ENCODE results near the gene PRXL2B.
A peak's percentile ranks its signal among the peaks of the same experiment; 100 is the strongest.
"Not testable (repeated sequence)": the region's sequence is repeated elsewhere in the genome, so short reads cannot be mapped to it uniquely, and the experiment has no call there.

PRXL2B gene

DNA sequence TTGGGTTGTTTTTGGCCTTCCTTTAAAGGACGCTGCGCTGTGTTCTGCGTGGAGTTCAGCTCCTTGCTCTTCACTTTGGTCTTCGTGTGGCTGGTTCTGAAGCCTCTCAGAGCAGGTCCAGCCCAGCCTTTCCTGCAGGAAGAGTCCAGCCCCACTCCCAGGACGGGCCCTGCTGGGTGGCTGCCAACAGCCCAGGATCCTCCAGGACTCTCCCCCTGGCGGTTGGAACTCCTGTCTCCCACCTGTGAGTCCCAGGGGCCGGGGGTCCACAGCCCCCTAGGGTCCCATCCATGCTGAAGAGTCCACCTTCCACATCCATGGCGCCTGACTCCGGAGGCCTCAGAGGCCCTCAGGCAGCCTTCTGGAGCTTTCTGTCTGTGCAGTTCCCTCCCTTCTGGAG, 35.0 kb upstream of the PRXL2B start:
- not testable (repeated sequence) for DNase-seq; H3K36me3 ChIP-seq (ENCODE audit: control insufficient read depth, insufficient read depth, low read length); H3K4me3 ChIP-seq (ENCODE audit: insufficient read depth, low read depth, low read length, poor library complexity, severe bottlenecking); H3K27ac ChIP-seq (ENCODE audit: insufficient read depth, low read length, poor library complexity, severe bottlenecking); H3K9me3 ChIP-seq (ENCODE audit: control insufficient read depth, low read length); H3K27me3 ChIP-seq (replicated peaks; ENCODE audit: control insufficient read depth, insufficient read depth, low read length, poor library complexity, severe bottlenecking)
- peaks cover 44% of the 10 kb centered on the region for H3K4me1 ChIP-seq (ENCODE audit: control insufficient read depth, insufficient read depth, low read length, poor library complexity, severe bottlenecking)

DNA sequence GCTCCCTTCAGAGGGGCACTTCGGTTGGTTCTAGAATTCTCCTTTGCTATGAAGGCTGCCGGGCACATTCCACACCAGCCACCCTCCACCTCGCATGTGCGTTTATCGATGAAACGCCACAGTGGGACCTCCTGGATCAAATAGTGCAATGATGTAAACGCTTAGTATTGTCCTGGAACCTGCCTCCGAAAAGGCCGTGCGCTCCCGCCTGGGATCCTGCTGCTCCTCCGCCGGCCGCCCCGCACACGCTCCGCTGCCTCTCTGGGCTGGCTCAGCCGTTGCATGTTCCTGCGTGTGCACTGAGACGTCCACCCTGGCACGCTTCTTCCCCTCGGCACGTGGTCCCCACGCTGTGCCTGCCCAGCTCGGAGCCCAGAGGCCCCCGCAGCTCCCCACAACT, 34.4 kb upstream of the PRXL2B start:
- H3K4me1 ChIP-seq (ENCODE audit: control insufficient read depth, insufficient read depth, low read length, poor library complexity, severe bottlenecking): peaks cover 47% of the 10 kb centered on the region
- no peak for DNase-seq
- H3K36me3 ChIP-seq (ENCODE audit: control insufficient read depth, insufficient read depth, low read length): no peaks in the 10 kb centered on the region
- H3K27me3 ChIP-seq (replicated peaks; ENCODE audit: control insufficient read depth, insufficient read depth, low read length, poor library complexity, severe bottlenecking): no peaks in the 10 kb centered on the region
- H3K4me3 ChIP-seq (ENCODE audit: insufficient read depth, low read depth, low read length, poor library complexity, severe bottlenecking): no peak overlapping the region
- H3K27ac ChIP-seq (ENCODE audit: insufficient read depth, low read length, poor library complexity, severe bottlenecking): no peak overlapping the region
- H3K9me3 ChIP-seq (ENCODE audit: control insufficient read depth, low read length): no peaks in the 10 kb centered on the region

DNA sequence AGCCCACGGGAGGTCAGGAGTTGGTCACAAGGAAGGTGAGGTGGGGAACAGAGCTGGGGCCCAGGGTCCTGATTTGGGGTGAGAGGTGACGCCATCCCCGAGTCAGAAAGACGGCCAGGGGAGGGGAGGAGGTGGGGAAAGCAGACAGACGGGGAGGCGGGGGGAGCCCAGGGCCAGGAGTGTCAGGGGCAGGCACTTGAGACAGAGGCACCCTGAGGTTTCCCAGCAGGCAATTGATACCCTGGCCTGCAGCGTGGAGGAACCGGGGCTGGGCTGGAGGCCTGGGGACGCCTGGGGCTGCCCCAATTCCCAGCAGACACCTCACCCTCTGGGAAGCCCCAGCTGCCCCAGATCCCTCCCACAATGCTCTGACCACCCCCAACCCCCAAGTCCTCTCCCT, 33.5 kb upstream of the PRXL2B start:
- H3K36me3 ChIP-seq (ENCODE audit: control insufficient read depth, insufficient read depth, low read length); H3K27me3 ChIP-seq (replicated peaks; ENCODE audit: control insufficient read depth, insufficient read depth, low read length, poor library complexity, severe bottlenecking); H3K9me3 ChIP-seq (ENCODE audit: control insufficient read depth, low read length); H3K4me3 ChIP-seq (ENCODE audit: insufficient read depth, low read depth, low read length, poor library complexity, severe bottlenecking); H3K27ac ChIP-seq (ENCODE audit: insufficient read depth, low read length, poor library complexity, severe bottlenecking); DNase-seq: not testable (repeated sequence)
- H3K4me1 ChIP-seq (ENCODE audit: control insufficient read depth, insufficient read depth, low read length, poor library complexity, severe bottlenecking): peaks cover 47% of the 10 kb centered on the region

DNA sequence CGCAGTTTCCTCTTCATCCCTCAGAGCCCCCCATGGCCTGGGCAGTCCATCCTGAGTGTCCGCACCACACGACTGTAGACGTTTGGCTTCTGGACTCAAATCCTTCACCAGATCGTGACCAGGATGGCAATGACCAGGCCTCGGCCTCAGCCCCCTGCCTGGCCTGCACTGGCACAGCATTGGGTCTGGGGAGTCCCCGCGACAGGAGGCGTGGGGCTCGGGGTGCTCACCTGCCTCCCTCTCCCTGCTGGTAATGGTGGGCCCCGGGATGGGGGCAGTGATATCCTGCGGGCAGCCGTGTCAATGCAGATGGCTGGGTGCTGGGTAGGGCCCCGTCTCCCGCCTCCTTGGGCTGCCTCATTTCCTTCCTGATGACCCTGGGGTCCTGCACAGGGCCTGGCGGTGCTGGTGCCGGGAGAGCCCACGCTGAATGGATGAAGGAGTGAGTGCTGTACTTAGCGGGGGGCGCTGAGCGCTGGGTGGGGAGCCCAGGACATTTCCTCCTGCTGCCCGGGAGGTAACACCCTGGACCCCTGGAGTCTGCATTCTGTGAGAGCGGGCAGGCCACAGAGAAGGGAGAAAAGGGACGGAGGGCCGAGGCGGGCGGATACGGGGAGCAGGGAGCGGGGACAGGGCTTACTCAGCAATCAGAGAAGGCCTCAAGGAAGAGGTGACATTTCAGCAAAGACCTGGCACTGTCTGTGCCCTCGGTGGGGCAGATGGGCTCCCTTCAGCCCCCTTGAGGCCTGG, 32.5 kb upstream of the PRXL2B start:
- Histone ChIP-seq H3K27me3 (replicated peaks; ENCODE audit: control insufficient read depth, insufficient read depth, low read length, poor library complexity, severe bottlenecking) (no peaks in the 10 kb centered on the region), H3K36me3 (ENCODE audit: control insufficient read depth, insufficient read depth, low read length) (peaks cover 9% of the 10 kb centered on the region), H3K9me3 (ENCODE audit: control insufficient read depth, low read length) (no peaks in the 10 kb centered on the region), H3K4me3 (ENCODE audit: insufficient read depth, low read depth, low read length, poor library complexity, severe bottlenecking) (no peak overlapping the region), H3K27ac (ENCODE audit: insufficient read depth, low read length, poor library complexity, severe bottlenecking) (no peak overlapping the region), H3K4me1 (ENCODE audit: control insufficient read depth, insufficient read depth, low read length, poor library complexity, severe bottlenecking) (peaks cover 48% of the 10 kb centered on the region)
- DNase-seq: no peak

DNA sequence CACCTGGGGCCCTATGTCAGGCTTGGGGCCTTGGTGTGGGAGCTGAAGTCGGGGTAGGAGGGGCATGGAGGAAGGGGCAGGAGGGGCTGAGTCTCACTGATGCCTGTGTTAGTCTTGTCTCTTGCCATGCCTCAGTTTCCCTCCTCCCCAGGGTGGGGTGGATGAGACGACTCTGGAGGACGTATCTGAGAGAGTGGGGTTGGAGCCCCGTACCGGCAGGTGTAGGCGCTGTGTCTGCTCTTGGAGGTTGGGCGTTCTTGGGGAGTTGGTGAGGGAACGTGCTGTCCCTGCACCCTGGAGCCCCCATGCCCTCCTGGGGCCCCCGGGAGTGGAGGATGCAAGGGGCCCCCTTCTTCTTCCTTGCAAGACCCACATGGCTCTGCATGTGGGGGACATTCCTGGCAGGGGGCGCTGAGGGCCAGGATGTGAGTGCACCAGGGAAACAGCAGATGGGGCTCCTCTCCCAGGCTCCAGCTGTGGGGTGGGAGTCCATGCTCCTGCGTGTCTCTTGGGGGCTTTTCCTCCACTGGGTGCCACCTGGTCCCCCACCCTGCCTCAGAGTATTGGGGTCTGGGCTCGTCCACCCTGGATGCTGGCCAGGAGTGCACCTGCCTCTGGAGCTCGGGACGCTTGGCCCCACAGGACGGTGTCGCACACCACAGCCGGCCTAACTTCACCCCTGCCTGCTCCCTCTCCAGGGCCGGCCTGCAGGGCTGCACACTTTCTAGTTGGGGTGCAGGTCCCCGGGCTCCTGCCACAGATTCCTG, 31.8 kb upstream of the PRXL2B start:
- H3K4me3 ChIP-seq (ENCODE audit: insufficient read depth, low read depth, low read length, poor library complexity, severe bottlenecking): no peak overlapping the region
- peak overlapping the region; percentile 97 for H3K27ac ChIP-seq (ENCODE audit: insufficient read depth, low read length, poor library complexity, severe bottlenecking)
- no peaks in the 10 kb centered on the region for H3K9me3 ChIP-seq (ENCODE audit: control insufficient read depth, low read length)
- DNase-seq: no peak
- H3K36me3 ChIP-seq (ENCODE audit: control insufficient read depth, insufficient read depth, low read length): peaks cover 13% of the 10 kb centered on the region
- H3K27me3 ChIP-seq (replicated peaks; ENCODE audit: control insufficient read depth, insufficient read depth, low read length, poor library complexity, severe bottlenecking): no peaks in the 10 kb centered on the region
- peaks cover 43% of the 10 kb centered on the region for H3K4me1 ChIP-seq (ENCODE audit: control insufficient read depth, insufficient read depth, low read length, poor library complexity, severe bottlenecking)

GRCh38 chr1:2555634-2556276, 30.8 kb upstream of the PRXL2B start:
- DNase-seq: peak; percentile 63 to 76 (median 72)
- peaks cover 43% of the 10 kb centered on the region for H3K4me1 ChIP-seq (ENCODE audit: control insufficient read depth, insufficient read depth, low read length, poor library complexity, severe bottlenecking)
- H3K27me3 ChIP-seq (replicated peaks; ENCODE audit: control insufficient read depth, insufficient read depth, low read length, poor library complexity, severe bottlenecking): no peaks in the 10 kb centered on the region
- H3K9me3 ChIP-seq (ENCODE audit: control insufficient read depth, low read length): no peaks in the 10 kb centered on the region
- H3K4me3 ChIP-seq (ENCODE audit: insufficient read depth, low read depth, low read length, poor library complexity, severe bottlenecking): peak overlapping the region; percentile 90
- peaks cover 22% of the 10 kb centered on the region for H3K36me3 ChIP-seq (ENCODE audit: control insufficient read depth, insufficient read depth, low read length)
- peak overlapping the region; percentile 97 for H3K27ac ChIP-seq (ENCODE audit: insufficient read depth, low read length, poor library complexity, severe bottlenecking)

DNA sequence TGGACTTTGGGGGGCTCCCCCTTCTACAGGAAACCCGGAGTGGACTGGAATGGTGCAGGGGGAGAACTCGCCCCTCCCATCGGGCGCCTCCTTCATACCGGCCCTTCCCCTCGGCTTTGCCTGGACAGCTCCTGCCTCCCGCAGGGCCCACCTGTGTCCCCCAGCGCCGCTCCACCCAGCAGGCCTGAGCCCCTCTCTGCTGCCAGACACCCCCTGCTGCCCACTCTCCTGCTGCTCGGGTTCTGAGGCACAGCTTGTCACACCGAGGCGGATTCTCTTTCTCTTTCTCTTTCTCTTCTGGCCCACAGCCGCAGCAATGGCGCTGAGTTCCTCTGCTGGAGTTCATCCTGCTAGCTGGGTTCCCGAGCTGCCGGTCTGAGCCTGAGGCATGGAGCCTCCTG, 30.3 kb upstream of the PRXL2B start, which contains the start of gene TNFRSF14:
TNFRSF14 (plus strand) TSS at position 95 of the 401 bp plus-strand sequence; CDS start at position 389, 294 bp downstream.
- Histone ChIP-seq H3K27ac (ENCODE audit: insufficient read depth, low read length, poor library complexity, severe bottlenecking) (peak within 1 kb of the TSS; percentile 97), H3K36me3 (ENCODE audit: control insufficient read depth, insufficient read depth, low read length) (peaks cover 26% of the 10 kb centered on the region), H3K9me3 (ENCODE audit: control insufficient read depth, low read length) (no peaks in the 10 kb centered on the region), H3K4me3 (ENCODE audit: insufficient read depth, low read depth, low read length, poor library complexity, severe bottlenecking) (peak within 1 kb of the TSS; percentile 90), H3K4me1 (ENCODE audit: control insufficient read depth, insufficient read depth, low read length, poor library complexity, severe bottlenecking) (peaks cover 43% of the 10 kb centered on the region), H3K27me3 (replicated peaks; ENCODE audit: control insufficient read depth, insufficient read depth, low read length, poor library complexity, severe bottlenecking) (no peaks in the 10 kb centered on the region)
- DNase-seq: peak; percentile 57 to 62 (median 59)

DNA sequence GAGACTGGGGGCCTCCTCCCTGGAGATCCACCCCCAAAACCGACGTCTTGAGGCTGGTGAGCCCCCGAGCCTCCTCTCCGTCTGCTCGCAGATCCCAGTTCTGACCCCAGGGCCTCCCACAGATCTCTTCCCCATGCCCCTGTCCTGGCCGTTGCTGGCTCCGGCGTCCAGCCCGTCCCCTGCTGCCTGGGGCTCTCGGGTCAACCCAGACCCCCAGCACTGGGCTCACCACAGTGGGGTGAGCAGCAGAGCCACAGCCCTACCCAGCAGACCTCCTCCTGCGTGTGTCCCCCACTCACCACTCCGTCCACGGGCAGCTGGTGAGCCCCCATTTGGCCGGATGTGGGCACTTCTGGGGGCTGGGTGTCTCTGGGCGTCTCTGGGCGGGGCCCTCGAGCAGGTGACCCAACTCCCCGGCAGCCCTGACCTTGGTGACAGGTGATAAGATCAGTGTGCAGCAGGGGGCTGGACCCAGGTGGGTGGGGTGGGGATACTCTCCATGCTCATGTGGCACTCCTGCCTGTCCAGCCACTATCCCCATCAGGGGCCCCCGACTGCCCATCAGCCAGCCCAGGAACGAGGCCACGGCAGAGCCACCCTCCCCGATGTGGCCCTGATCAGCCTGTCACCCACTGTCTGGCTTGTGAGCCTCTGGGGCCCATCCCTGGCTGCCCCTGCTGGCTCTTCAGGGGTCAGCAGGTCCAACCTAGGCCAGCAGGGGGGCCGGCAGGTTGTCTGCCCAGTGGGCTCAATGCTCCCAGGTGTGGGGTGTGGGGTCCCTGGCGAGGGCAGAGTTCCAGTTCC, 29.7 kb upstream of the PRXL2B start:
- Histone ChIP-seq H3K4me3 (ENCODE audit: insufficient read depth, low read depth, low read length, poor library complexity, severe bottlenecking) (peak overlapping the region; percentile 90), H3K36me3 (ENCODE audit: control insufficient read depth, insufficient read depth, low read length) (peaks cover 32% of the 10 kb centered on the region), H3K4me1 (ENCODE audit: control insufficient read depth, insufficient read depth, low read length, poor library complexity, severe bottlenecking) (peaks cover 43% of the 10 kb centered on the region), H3K27ac (ENCODE audit: insufficient read depth, low read length, poor library complexity, severe bottlenecking) (peak overlapping the region; percentile 97), H3K27me3 (replicated peaks; ENCODE audit: control insufficient read depth, insufficient read depth, low read length, poor library complexity, severe bottlenecking) (no peaks in the 10 kb centered on the region), H3K9me3 (ENCODE audit: control insufficient read depth, low read length) (no peaks in the 10 kb centered on the region)
- peak in 2 of 3 donors; percentile 29 to 31 for DNase-seq

DNA sequence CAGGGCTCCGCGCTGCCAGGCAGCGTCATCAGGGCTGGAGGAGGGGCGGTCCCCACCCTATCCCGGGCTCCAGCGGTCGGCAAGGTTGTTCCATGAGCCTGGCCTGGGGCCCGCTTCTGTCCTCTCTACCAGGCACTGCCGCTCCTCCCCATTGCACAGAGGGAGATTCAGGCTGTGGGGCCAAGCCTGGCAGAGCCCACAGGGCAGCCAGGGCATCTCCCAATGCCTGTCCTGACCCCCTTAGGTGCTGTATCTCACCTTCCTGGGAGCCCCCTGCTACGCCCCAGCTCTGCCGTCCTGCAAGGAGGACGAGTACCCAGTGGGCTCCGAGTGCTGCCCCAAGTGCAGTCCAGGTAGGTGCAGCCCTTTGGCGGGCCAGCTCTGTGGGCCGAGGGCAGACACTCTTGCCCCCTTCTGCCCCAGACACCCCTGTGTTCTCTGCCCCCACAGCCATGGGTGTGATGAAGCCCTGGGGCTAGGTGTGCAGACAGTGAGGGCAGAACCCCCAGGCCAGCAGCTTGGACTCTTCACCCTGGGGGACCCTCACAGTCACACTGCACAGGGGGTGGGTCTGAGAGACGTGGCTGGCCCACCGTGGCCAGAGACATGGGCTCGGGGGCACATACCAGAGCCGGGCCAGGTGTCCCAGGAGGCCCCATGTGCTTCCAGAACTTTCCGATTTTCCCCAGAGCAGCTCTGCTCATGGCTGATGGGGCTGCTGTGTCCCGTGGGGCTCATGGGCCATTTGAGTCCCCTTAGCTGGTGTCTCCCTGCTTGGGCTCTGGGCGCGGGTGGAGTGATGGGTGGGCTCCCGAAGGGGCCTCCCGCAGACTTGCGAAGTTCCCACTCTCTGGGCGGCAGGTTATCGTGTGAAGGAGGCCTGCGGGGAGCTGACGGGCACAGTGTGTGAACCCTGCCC, 28.8 kb upstream of the PRXL2B start:
- peaks cover 40% of the 10 kb centered on the region for H3K36me3 ChIP-seq (ENCODE audit: control insufficient read depth, insufficient read depth, low read length)
- no peaks in the 10 kb centered on the region for H3K9me3 ChIP-seq (ENCODE audit: control insufficient read depth, low read length)
- H3K4me1 ChIP-seq (ENCODE audit: control insufficient read depth, insufficient read depth, low read length, poor library complexity, severe bottlenecking): peaks cover 43% of the 10 kb centered on the region
- H3K27ac ChIP-seq (ENCODE audit: insufficient read depth, low read length, poor library complexity, severe bottlenecking): peak overlapping the region; percentile 97
- no peaks in the 10 kb centered on the region for H3K27me3 ChIP-seq (replicated peaks; ENCODE audit: control insufficient read depth, insufficient read depth, low read length, poor library complexity, severe bottlenecking)
- no peak for DNase-seq
- peak overlapping the region; percentile 90 for H3K4me3 ChIP-seq (ENCODE audit: insufficient read depth, low read depth, low read length, poor library complexity, severe bottlenecking)
